IMR-90 (cell line): ENCODE results near the gene ZNF763. TPM values are rescaled to one million over a fixed set of nuclear protein-coding genes. Genes with fewer than 3 reads are reported as not detected.

Experiments used
- ATAC-seq: fragments of 200-7000 bp; cut with Tn5 transposase; 2 replicates; pipeline ENCODE4 v1.9.1; 2020; ENCODE audit warnings: low read depth, mild to moderate bottlenecking, moderate library complexity
- BruUV-seq: library from RNA; stranded (reverse); fragments of 400-500 nt; replicated peaks from 2 replicates; lab custom pipeline; 2021; lab: Mats Ljungman, UMichigan
- CTCF ChIA-PET: fragments of 300-600 bp; formaldehyde crosslinking; extraction: SDS; loops from one replicate; lab custom pipeline; 2021; ENCODE audit warnings: antibody characterized with exemption; lab: Yijun Ruan, JAX
- POLR2A ChIA-PET: fragments of 300-600 bp; sonication (Branson Sonifier 250); formaldehyde crosslinking; loops from one replicate; lab custom pipeline; 2022; ENCODE audit warnings: antibody characterized with exemption; ENCODE audit not compliant: unreplicated experiment; lab: Charles Lee
- DNase-seq: peaks from one replicate; pipeline ENCODE4 v3.0.0; 2013
- H2AFZ ChIP-seq: replicated peaks from 2 replicates; pipeline ENCODE3; 2013; ENCODE audit warnings: low read length, mild to moderate bottlenecking; ENCODE audit not compliant: poor library complexity
- H2AK5ac ChIP-seq: 2 replicates; pipeline ENCODE4 v1.6.1; 2013; ENCODE audit warnings: low read depth, low read length, inconsistent platforms
- H2AK9ac ChIP-seq: replicated peaks from 2 replicates; pipeline ENCODE3; 2013; ENCODE audit warnings: mild to moderate bottlenecking, low read depth, low read length, moderate library complexity; ENCODE audit not compliant: poor library complexity
- H2BK120ac ChIP-seq: 2 replicates; pipeline ENCODE4 v1.6.1; 2013; ENCODE audit warnings: low read depth, low read length, inconsistent platforms
- H2BK15ac ChIP-seq: 3 replicates; pipeline ENCODE4 v1.6.1; 2013; ENCODE audit warnings: low read depth, low read length, inconsistent platforms
- H2BK20ac ChIP-seq: 2 replicates; pipeline ENCODE4 v1.6.1; 2013; ENCODE audit warnings: low read depth, mild to moderate bottlenecking, inconsistent platforms, low read length, moderate library complexity
- H2BK5ac ChIP-seq: 2 replicates; pipeline ENCODE4 v1.6.1; 2013; ENCODE audit warnings: mild to moderate bottlenecking, low read depth, low read length, inconsistent platforms; ENCODE audit not compliant: poor library complexity, severe bottlenecking
- H3K14ac ChIP-seq: replicated peaks from 2 replicates; pipeline ENCODE4 v1.6.1; 2013; ENCODE audit warnings: low read depth, low read length, inconsistent platforms
- H3K18ac ChIP-seq: 2 replicates; pipeline ENCODE4 v1.6.1; 2013; ENCODE audit warnings: low read depth, low read length, control low read depth
- H3K23ac ChIP-seq: 2 replicates; pipeline ENCODE4 v1.6.1; 2013; ENCODE audit warnings: low read depth, low read length, inconsistent platforms
- H3K27ac ChIP-seq: 2 replicates; pipeline ENCODE4 v1.5.1; 2013; ENCODE audit warnings: mild to moderate bottlenecking, control low read depth, low read length; ENCODE audit not compliant: insufficient read depth
- H3K27me3 ChIP-seq: 2 replicates; pipeline ENCODE4 v1.6.1; 2013; ENCODE audit warnings: low read length; ENCODE audit not compliant: control insufficient read depth, insufficient read depth
- H3K36me3 ChIP-seq: 2 replicates; pipeline ENCODE4 v1.6.1; 2013; ENCODE audit warnings: low read length, mixed read lengths; ENCODE audit not compliant: control insufficient read depth, insufficient read depth
- H3K4ac ChIP-seq: 2 replicates; pipeline ENCODE4 v1.6.1; 2013; ENCODE audit warnings: low read depth, low read length, inconsistent platforms
- H3K4me1 ChIP-seq: 2 replicates; pipeline ENCODE4 v1.6.1; 2013; ENCODE audit warnings: low read length, mixed read lengths; ENCODE audit not compliant: control insufficient read depth, insufficient read depth
- H3K4me2 ChIP-seq: 2 replicates; pipeline ENCODE4 v1.6.1; 2013; ENCODE audit warnings: low read depth, mild to moderate bottlenecking, control low read depth, low read length, moderate library complexity
- H3K4me3 ChIP-seq: 2 replicates; pipeline ENCODE4 v1.5.1; 2013; ENCODE audit warnings: low read depth, mild to moderate bottlenecking, control low read depth, low read length, moderate library complexity; ENCODE audit not compliant: insufficient read depth
- H3K56ac ChIP-seq: 2 replicates; pipeline ENCODE4 v1.6.1; 2013; ENCODE audit warnings: low read length, inconsistent platforms; ENCODE audit not compliant: insufficient read depth; ENCODE audit errors: extremely low read depth
- H3K79me1 ChIP-seq, 2 experiments: 2 replicates each; pipeline ENCODE4 v1.6.1; 2013; ENCODE audit warnings: low read length in 2 of 2, inconsistent platforms in 1 of 2, low read depth in 1 of 2
- H3K9ac ChIP-seq: 2 replicates; pipeline ENCODE4 v1.6.1; 2013; ENCODE audit warnings: low read depth, low read length, control low read depth
- H3K9me1 ChIP-seq: 2 replicates; pipeline ENCODE4 v1.6.1; 2013; ENCODE audit warnings: low read length, inconsistent platforms; ENCODE audit not compliant: insufficient read depth
- H3K9me3 ChIP-seq: 2 replicates; pipeline ENCODE4 v1.6.1; 2013; ENCODE audit warnings: low read length; ENCODE audit not compliant: control insufficient read depth, insufficient read depth
- H4K20me1 ChIP-seq: 2 replicates; pipeline ENCODE4 v1.6.1; 2013; ENCODE audit warnings: low read length, inconsistent platforms; ENCODE audit not compliant: insufficient read depth
- H4K5ac ChIP-seq: 2 replicates; pipeline ENCODE4 v1.6.1; 2013; ENCODE audit warnings: mild to moderate bottlenecking, low read depth, low read length, control low read depth
- H4K8ac ChIP-seq, 2 experiments: 2 replicates each; pipeline ENCODE4 v1.6.1; 2013; ENCODE audit warnings: low read depth in 2 of 2, low read length in 2 of 2, control low read depth in 1 of 2, inconsistent platforms in 1 of 2
- H4K91ac ChIP-seq: 2 replicates; pipeline ENCODE4 v1.6.1; 2013; ENCODE audit warnings: low read depth, low read length, inconsistent platforms; ENCODE audit not compliant: insufficient read depth
- BHLHE40 ChIP-seq: fragments of 150-350 bp; IDR thresholded peaks from 2 replicates; pipeline ENCODE4 v1.6.1; 2016; ENCODE audit warnings: mild to moderate bottlenecking, low read depth, low read length
- CEBPB ChIP-seq: IDR thresholded peaks from 2 replicates; pipeline ENCODE4 v1.6.1; 2012; ENCODE audit warnings: low read depth, low read length, improper control_type of control experiment
- CHD1 ChIP-seq: IDR thresholded peaks from 2 replicates; pipeline ENCODE4 v1.6.1; 2012; ENCODE audit warnings: low read depth, low read length, improper control_type of control experiment
- CTCF ChIP-seq: conservative IDR thresholded peaks from 2 replicates; pipeline ENCODE4 v1.5.1; 2012; ENCODE audit warnings: mild to moderate bottlenecking, low read depth, low read length, improper control_type of control experiment
- ELK1 ChIP-seq: fragments of 150-350 bp; IDR thresholded peaks from 2 replicates; pipeline ENCODE4 v1.6.1; 2016; ENCODE audit warnings: low read depth, mild to moderate bottlenecking, low read length, moderate library complexity, borderline replicate concordance
- FOS ChIP-seq: fragments of 150-350 bp; IDR thresholded peaks from 2 replicates; pipeline ENCODE4 v1.6.1; 2016; ENCODE audit warnings: low read depth, low read length
- MAFK ChIP-seq: IDR thresholded peaks from 2 replicates; pipeline ENCODE4 v1.6.1; 2012; ENCODE audit warnings: low read depth, low read length, improper control_type of control experiment
- MAZ ChIP-seq: IDR thresholded peaks from 2 replicates; pipeline ENCODE4 v1.6.1; 2012; ENCODE audit warnings: low read depth, mild to moderate bottlenecking, low read length, improper control_type of control experiment, moderate library complexity, borderline replicate concordance
- MXI1 ChIP-seq: IDR thresholded peaks from 2 replicates; pipeline ENCODE4 v1.6.1; 2012; ENCODE audit warnings: low read depth, mild to moderate bottlenecking, low read length, moderate library complexity, borderline replicate concordance
- RAD21 ChIP-seq: IDR thresholded peaks from 2 replicates; pipeline ENCODE4 v1.6.1; 2012; ENCODE audit warnings: low read length, improper control_type of control experiment
- RFX5 ChIP-seq: IDR thresholded peaks from 2 replicates; pipeline ENCODE4 v1.8.0; 2012; ENCODE audit warnings: low read depth, mild to moderate bottlenecking, low read length, moderate library complexity
- SMC3 ChIP-seq: fragments of 150-350 bp; IDR thresholded peaks from 2 replicates; pipeline ENCODE4 v1.6.1; 2016; ENCODE audit warnings: low read depth, mild to moderate bottlenecking, antibody characterized with exemption, low read length, moderate library complexity
- WGBS, 2 experiments: methylation state at CpG; one replicate each; pipeline versions ENCODE4 v1.1.5 to v1.1.7; 2013; ENCODE audit warnings: missing lambda C conversion rate in 2 of 2; ENCODE audit not compliant: insufficient read length in 1 of 2; ENCODE audit errors: extremely low coverage in 2 of 2; 5-methylcytosine and 5-hydroxymethylcytosine counted together
- dilution Hi-C: fragments of 300-500 bp; cut with HindIII; formaldehyde crosslinking; loops from one replicate; pipeline ENCODE4 v1.14.3; 2018; ENCODE audit warnings: low sequenced_read_pairs; ENCODE audit not compliant: unreplicated experiment
- in situ Hi-C: fragments of 300-500 bp; cut with MboI; formaldehyde crosslinking; loops from 3 replicates; pipeline ENCODE4 v1.14.3; 2019; ENCODE audit warnings: low sequenced_read_pairs, inconsistent platforms, mixed read lengths
- intact Hi-C: fragments of 100-400 bp; cut with micrococcal nuclease; formaldehyde crosslinking; loops from 2 replicates; pipeline ENCODE4 v1.10.0; 2022
- polyA plus RNA-seq, 3 experiments: library from polyadenylated mRNA; depleted of rRNA; stranded (reverse); fragments of >200 nt; gene quantifications; 2 replicates each; pipeline ENCODE4 v1.2.3, GENCODE V29; 2012; ENCODE audit warnings: low replicate concordance in 1 of 3
- total RNA-seq: library from RNA; depleted of rRNA; stranded (reverse); fragments of >200 nt; gene quantifications from 2 replicates; pipeline ENCODE4 v1.2.3, GENCODE V29; 2012

Gene ZNF763
- total and polyA plus RNA-seq, 2 of the 4 experiments (the other 2 are of a cell fraction) = 0.90 to 0.94 TPM

GRCh38 chr19:11931513-11931912 is 33.3 kb upstream of the ZNF763 start:
- POLR2A ChIA-PET = no interaction called here
- BruUV-seq = no TSS peak
- H4K91ac ChIP-seq = no peak overlapping the region
- H2AK9ac ChIP-seq = no peak overlapping the region
- no CpG with 5 or more reads among the region's 3 CpGs for WGBS, 2 experiments
- no peak overlapping the region for H3K27ac ChIP-seq
- no peak overlapping the region for H3K56ac ChIP-seq
- H2AK5ac ChIP-seq = no peak overlapping the region
- dilution Hi-C loops = no loop called here
- no peak overlapping the region for H3K9ac ChIP-seq
- intact Hi-C loops = no loop called here
- no peak overlapping the region for H3K4ac ChIP-seq
- DNase-seq = no peak
- no peak overlapping the region for H2BK20ac ChIP-seq
- H3K4me2 ChIP-seq = no peak overlapping the region
- H3K9me1 ChIP-seq = no peaks in the 10 kb centered on the region
- no peak overlapping the region for H2BK5ac ChIP-seq
- CTCF ChIA-PET = no interaction called here
- peaks cover 3 to 13% of the 10 kb centered on the region in 2 experiments for H3K79me1 ChIP-seq
- no peak for TF ChIP-seq RFX5
- no peak for TF ChIP-seq MAFK
- TF ChIP-seq MXI1 = no peak
- TF ChIP-seq MAZ = no peak
- TF ChIP-seq CEBPB = no peak
- no peak for TF ChIP-seq RAD21
- TF ChIP-seq CHD1 = no peak
- no peak for TF ChIP-seq SMC3
- TF ChIP-seq BHLHE40 = no peak
- no peak for TF ChIP-seq ELK1
- no peak for TF ChIP-seq CTCF
- no peak for TF ChIP-seq FOS
- no peak overlapping the region for H2BK15ac ChIP-seq
- H4K5ac ChIP-seq = no peak overlapping the region
- no peak overlapping the region for H2AFZ ChIP-seq
- H3K4me3 ChIP-seq = no peak overlapping the region
- no peaks in the 10 kb centered on the region for H4K20me1 ChIP-seq
- no peaks in the 10 kb centered on the region for H3K4me1 ChIP-seq
- H3K14ac ChIP-seq = no peak overlapping the region
- no peak for ATAC-seq
- peaks cover 4% of the 10 kb centered on the region; the same call in 1 of the 2 replicates for H3K36me3 ChIP-seq
- no peaks in the 10 kb centered on the region for H3K27me3 ChIP-seq
- in situ Hi-C loops = no loop called here
- H3K23ac ChIP-seq = no peak overlapping the region
- H3K9me3 ChIP-seq = peaks cover 5% of the 10 kb centered on the region
- H4K8ac ChIP-seq = no peak overlapping the region
- H3K18ac ChIP-seq = no peak overlapping the region
- H2BK120ac ChIP-seq = no peak overlapping the region
